ENCODE measurements around the gene SLC29A2. TPM values are rescaled to one million over a fixed set of nuclear protein-coding genes. Genes with fewer than 3 reads are reported as not detected.
A peak's percentile ranks its signal among the peaks of the same experiment; 100 is the strongest.

SLC29A2 gene
- total RNA-seq, 1 donor from 2014 or later, result 35.6 TPM

DNA sequence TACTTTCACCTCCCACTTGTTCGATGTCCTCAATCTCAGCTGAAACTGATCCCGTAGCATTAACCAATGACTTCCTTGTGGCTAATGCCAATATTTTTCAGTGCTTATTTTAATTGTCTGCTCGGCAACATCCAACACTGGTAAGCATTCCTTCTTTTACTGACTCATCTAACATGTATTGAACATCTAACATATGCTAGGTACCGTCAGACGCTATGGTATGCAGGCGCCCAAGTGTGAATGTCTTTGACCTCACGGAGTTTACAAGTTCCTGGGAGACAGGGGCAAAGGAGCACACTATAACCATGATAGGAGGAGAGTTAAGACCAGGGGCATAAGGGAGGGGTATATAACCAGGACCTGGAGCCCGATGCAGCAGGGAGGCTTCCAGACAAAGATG is 28.4 kb downstream of the SLC29A2 start:
- no peak for DNase-seq (ENCODE audit: low spot score, unreplicated experiment)
- H3K4me1 Mint-ChIP-seq (ENCODE audit: low read depth), result peaks cover 31% of the 10 kb centered on the region
- TF ChIP-seq, protein P1, sequence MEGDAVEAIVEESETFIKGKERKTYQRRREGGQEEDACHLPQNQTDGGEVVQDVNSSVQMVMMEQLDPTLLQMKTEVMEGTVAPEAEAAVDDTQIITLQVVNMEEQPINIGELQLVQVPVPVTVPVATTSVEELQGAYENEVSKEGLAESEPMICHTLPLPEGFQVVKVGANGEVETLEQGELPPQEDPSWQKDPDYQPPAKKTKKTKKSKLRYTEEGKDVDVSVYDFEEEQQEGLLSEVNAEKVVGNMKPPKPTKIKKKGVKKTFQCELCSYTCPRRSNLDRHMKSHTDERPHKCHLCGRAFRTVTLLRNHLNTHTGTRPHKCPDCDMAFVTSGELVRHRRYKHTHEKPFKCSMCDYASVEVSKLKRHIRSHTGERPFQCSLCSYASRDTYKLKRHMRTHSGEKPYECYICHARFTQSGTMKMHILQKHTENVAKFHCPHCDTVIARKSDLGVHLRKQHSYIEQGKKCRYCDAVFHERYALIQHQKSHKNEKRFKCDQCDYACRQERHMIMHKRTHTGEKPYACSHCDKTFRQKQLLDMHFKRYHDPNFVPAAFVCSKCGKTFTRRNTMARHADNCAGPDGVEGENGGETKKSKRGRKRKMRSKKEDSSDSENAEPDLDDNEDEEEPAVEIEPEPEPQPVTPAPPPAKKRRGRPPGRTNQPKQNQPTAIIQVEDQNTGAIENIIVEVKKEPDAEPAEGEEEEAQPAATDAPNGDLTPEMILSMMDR (IDR thresholded peaks at IDR 0.05; ENCODE audit: unreplicated experiment), result no peak
- H3K27ac Mint-ChIP-seq, result peak overlapping the region; percentile 67
- H3K27me3 Mint-ChIP-seq, result no peaks in the 10 kb centered on the region
- H3K36me3 Mint-ChIP-seq (ENCODE audit: insufficient read depth), result peaks cover 5% of the 10 kb centered on the region
- peak overlapping the region; percentile 96 for H3K4me3 Mint-ChIP-seq (ENCODE audit: low read depth)
- no peaks in the 10 kb centered on the region for H3K9me3 Mint-ChIP-seq (ENCODE audit: low read depth)

DNA sequence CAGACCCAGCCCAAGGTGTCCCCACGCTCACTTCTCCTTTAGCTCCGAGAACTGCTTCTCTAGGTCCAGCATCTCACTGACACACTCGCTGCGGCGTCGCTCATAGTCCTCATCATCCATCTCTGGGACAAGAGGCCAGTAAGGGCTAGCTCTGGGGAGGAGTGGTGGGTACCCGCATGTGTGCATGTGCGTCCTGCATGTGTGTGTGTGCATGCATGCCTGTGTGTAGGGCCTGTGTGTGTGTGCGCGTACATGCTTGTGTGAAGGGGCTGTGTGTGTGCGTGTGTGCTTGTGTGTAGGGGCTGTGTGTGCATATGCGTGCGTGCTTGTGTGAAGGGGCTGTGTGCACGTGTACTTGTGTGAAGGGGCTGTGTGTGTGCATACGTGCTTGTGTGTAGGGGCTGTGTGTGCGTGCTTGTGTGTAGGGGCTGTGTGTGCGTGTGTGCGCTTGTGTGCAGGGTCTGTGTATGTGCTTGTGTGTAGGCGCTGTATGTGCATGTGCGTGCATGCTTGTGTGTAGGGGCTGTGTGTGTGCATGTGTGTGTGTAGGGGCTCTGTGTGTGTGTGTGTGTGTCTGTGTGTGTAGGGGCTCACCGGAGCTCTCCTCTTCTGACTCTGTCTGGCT is 29.9 kb downstream of the SLC29A2 start:
- H3K9me3 Mint-ChIP-seq (ENCODE audit: low read depth), result no peaks in the 10 kb centered on the region
- TF ChIP-seq, protein P1 (IDR thresholded peaks at IDR 0.05; ENCODE audit: unreplicated experiment), result no peak
- peaks cover 27% of the 10 kb centered on the region for H3K4me1 Mint-ChIP-seq (ENCODE audit: low read depth)
- no peak overlapping the region for H3K4me3 Mint-ChIP-seq (ENCODE audit: low read depth)
- DNase-seq (ENCODE audit: low spot score, unreplicated experiment), result no peak
- peaks cover 4% of the 10 kb centered on the region for H3K36me3 Mint-ChIP-seq (ENCODE audit: insufficient read depth)
- no peak overlapping the region for H3K27ac Mint-ChIP-seq
- no peaks in the 10 kb centered on the region for H3K27me3 Mint-ChIP-seq

DNA sequence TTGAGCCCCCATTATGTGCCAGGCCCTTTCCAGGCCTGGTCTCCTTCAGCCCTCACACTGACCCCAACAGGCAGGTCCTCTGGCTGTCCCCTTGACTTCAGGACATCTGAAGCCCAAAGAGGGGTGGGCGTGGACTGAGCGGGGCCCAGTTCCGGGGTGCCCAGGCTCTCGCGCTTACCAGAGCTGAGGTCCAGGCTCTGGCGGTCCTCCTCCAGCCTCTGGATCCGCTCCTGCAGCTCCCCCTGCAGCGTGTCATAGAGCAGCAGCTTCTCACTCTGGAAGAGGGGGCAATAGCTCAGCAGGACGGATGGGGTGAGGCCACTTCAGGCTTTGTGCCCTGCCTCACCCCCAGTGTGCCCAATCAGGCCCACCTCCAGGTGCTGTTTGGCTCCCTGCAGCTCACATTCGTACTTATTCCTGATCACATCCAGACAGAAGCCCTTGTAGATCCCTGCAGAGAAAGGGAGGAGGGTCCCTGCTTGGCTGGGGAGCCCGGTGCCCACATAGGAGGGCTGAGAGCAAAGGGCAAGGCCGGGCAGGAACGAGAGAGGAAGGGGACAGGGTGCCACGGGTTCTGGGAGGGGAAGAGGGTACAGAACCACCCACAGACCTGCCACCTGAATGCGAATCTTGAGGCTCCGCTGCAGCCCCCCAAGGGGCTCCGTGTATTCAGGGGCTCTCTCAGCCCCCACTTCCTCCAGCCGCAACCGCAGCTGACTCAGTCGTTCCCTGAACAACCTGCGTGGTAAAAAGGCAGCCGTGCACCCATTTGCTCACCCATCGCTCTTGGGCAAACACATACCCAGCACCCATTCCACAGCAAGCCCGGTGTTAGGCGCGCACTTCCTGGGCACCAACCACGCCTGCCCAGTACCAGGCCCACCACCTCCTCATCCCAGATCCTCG is 30.7 kb downstream of the SLC29A2 start:
- Mint-ChIP-seq H3K36me3 (ENCODE audit: insufficient read depth) (peaks cover 4% of the 10 kb centered on the region), H3K4me1 (ENCODE audit: low read depth) (peaks cover 26% of the 10 kb centered on the region), H3K4me3 (ENCODE audit: low read depth) (no peak overlapping the region), H3K9me3 (ENCODE audit: low read depth) (no peaks in the 10 kb centered on the region), H3K27me3 (peaks cover 5% of the 10 kb centered on the region), H3K27ac (no peak overlapping the region)
- TF ChIP-seq, protein P1 (IDR thresholded peaks at IDR 0.05; ENCODE audit: unreplicated experiment), result no peak
- DNase-seq (ENCODE audit: low spot score, unreplicated experiment), result no peak

DNA sequence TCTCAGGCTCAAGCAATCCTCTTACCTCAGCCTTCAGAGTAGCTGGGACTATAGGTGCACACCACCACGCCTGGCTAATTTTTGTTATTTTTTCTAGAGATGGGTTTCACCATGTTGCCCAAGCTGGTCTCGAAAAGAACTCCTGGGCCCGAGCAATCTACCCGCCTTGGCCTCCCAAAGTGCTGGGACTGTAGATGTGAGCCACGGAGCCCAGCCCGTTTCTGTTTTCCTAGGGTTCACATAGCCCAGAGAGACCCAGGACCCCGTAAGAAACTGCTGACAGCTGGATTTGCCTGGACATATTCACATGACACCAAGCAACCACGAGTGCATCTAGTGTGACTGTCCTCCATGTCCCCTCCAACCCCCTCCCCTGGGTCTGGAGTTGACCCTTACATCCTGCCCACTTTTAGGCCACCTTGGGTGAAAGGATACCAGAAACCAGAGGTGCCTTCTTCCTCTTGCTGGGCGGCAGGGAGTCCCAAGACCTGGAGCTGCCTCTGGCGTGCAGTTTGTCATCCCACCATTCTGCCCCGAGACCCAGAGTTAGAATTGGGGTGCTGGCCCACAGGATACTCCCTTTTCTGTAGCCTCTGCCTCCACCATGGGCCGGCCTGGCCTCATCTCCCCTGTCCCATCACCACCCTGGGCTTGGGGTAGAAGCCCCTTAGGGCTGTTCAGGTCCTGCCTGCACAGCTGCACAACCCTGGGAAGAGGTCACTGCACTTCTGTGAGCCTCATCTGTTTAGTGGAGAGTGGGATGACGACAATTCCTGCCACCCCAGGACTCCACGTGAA is 31.7 kb downstream of the SLC29A2 start:
- Mint-ChIP-seq H3K4me3 (ENCODE audit: low read depth) (no peak overlapping the region), H3K36me3 (ENCODE audit: insufficient read depth) (peaks cover 4% of the 10 kb centered on the region), H3K4me1 (ENCODE audit: low read depth) (peaks cover 16% of the 10 kb centered on the region), H3K9me3 (ENCODE audit: low read depth) (no peaks in the 10 kb centered on the region), H3K27ac (no peak overlapping the region), H3K27me3 (peaks cover 11% of the 10 kb centered on the region)
- DNase-seq (ENCODE audit: low spot score, unreplicated experiment), result no peak
- TF ChIP-seq, protein P1 (IDR thresholded peaks at IDR 0.05; ENCODE audit: unreplicated experiment), result no peak

DNA sequence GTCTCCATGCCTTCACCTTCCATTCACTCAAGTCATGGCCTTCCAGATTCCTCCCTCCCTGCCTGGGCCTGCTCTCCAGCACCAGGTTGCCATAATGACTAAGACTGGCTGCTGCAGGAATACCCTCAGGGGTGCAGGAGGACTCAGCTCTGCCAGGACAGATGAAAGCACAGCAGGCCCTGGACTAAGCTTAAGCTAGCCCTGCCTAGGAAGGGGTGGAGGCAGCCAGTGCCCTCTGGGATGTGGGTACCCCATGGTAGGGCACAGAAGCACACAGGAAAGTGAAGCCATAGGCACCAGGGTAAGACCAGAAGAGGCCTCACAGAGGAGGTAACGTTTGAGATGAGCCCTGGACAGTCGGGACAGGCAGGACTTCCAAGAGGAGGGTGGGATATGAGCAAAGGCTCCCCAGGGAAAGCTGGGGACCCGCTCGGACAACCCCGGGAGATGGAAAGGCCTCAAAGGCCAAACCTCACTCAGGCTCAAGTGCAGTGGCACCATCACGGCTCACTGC is 32.3 kb downstream of the SLC29A2 start:
- peaks cover 11% of the 10 kb centered on the region for H3K27me3 Mint-ChIP-seq
- peaks cover 10% of the 10 kb centered on the region for H3K4me1 Mint-ChIP-seq (ENCODE audit: low read depth)
- DNase-seq (ENCODE audit: low spot score, unreplicated experiment), result no peak
- peaks cover 4% of the 10 kb centered on the region for H3K36me3 Mint-ChIP-seq (ENCODE audit: insufficient read depth)
- no peak overlapping the region for H3K4me3 Mint-ChIP-seq (ENCODE audit: low read depth)
- no peaks in the 10 kb centered on the region for H3K9me3 Mint-ChIP-seq (ENCODE audit: low read depth)
- peak overlapping the region; percentile 48 for H3K27ac Mint-ChIP-seq
- TF ChIP-seq, protein P1 (IDR thresholded peaks at IDR 0.05; ENCODE audit: unreplicated experiment), result no peak

Measured in progenitor cell of endocrine pancreas (in vitro differentiated cells).